Peyer's patch (tissue), 4 donors: ENCODE results near the gene LACC1.

ENCODE experiments used
- CTCF ChIP-seq, 6 experiments: fragments of 450-650 bp in 4 of 6; fragments of 200-600 bp in 2 of 6; sonication (generic) in 1 of 6; IDR thresholded peaks; one replicate each; pipeline ENCODE4 v1.5.1; 2017 to 2019; ENCODE audit warnings: antibody characterized with exemption in 6 of 6, mild to moderate bottlenecking in 3 of 6, moderate library complexity in 1 of 6
- POLR2A ChIP-seq, 2 donors: fragments of 450-650 bp; IDR thresholded peaks; one replicate each; pipeline ENCODE4 v1.5.1; 2017; ENCODE audit warnings: antibody characterized with exemption in 2 of 2, mild to moderate bottlenecking in 2 of 2, moderate library complexity in 2 of 2

- peak in 5 of 6 experiments; percentile 56 to 73 (median 69) for TF ChIP-seq CTCF (IDR thresholded peaks at IDR 0.05)
- no peak for TF ChIP-seq POLR2A (IDR thresholded peaks at IDR 0.05)
Measured at GRCh38 chr13:43908156-43909126, 28.7 kb downstream of the LACC1 start.
